GM12872 (cell line): ENCODE data around the gene WDR46.

Source experiments
- CTCF ChIP-seq: IDR thresholded peaks from 3 replicates; pipeline ENCODE4 v1.5.1; 2011; ENCODE audit warnings: low read depth, mild to moderate bottlenecking, low read length, moderate library complexity; ENCODE audit not compliant: insufficient read depth

The WDR46 gene

GRCh38 chr6:33290459-33290858 is 1.4 kb upstream of the WDR46 start:
- TF ChIP-seq CTCF, result no peak

- TF ChIP-seq CTCF, result no peak
Observed at GRCh38 chr6:33289784-33290315, 811 bp upstream of the WDR46 start.

GRCh38 chr6:33288141-33288920 is 708 bp downstream of the WDR46 start:
- TF ChIP-seq CTCF, result no peak

- no peak for TF ChIP-seq CTCF
Observed at GRCh38 chr6:33286946-33287914, 1.8 kb downstream of the WDR46 start.

- no peak for TF ChIP-seq CTCF
Observed at GRCh38 chr6:33280539-33280938, 8.5 kb downstream of the WDR46 start.

- TF ChIP-seq CTCF, result peak; percentile 47; the same call in 2 of the 3 replicates
Observed at GRCh38 chr6:33279971-33280511, 9.0 kb downstream of the WDR46 start.

GRCh38 chr6:33279257-33279695 is 9.8 kb downstream of the WDR46 start:
- no peak for TF ChIP-seq CTCF
